ENCODE measurements around the gene ADAMTSL2. TPM values are rescaled to one million over a fixed set of nuclear protein-coding genes. Genes with fewer than 3 reads are reported as not detected.

The ADAMTSL2 gene
- total RNA-seq, 4 donors from 2014 or later = 11.1 to 38.9 (median 26.9) TPM

- TF ChIP-seq CTCF (IDR thresholded peaks at IDR 0.05) = no peak
- H3K4me3 ChIP-seq = no peak overlapping the region
- 81 to 83% methylated on average over 16 of the region's 16 CpGs for WGBS, 2 donors
- H3K9me3 ChIP-seq = no peaks in the 10 kb centered on the region
- no peak overlapping the region for H3K27ac ChIP-seq
- DNase-seq (ENCODE audit: low spot score in 2 of 2) = no peak
- H3K36me3 ChIP-seq = no peaks in the 10 kb centered on the region
- H3K27me3 ChIP-seq = peaks cover 0 to 87% of the 10 kb centered on the region in 2 donors
- H3K4me1 ChIP-seq = peaks cover 0 to 4% (median 0%) of the 10 kb centered on the region in 4 donors
These were observed 78.9 kb downstream of the ADAMTSL2 start for GRCh38 chr9:133613432-133613831.

GRCh38 chr9:133614056-133614455 lies 79.6 kb downstream of the ADAMTSL2 start:
- 60 to 61% methylated on average over 10 of the region's 10 CpGs for WGBS, 2 donors
- no peaks in the 10 kb centered on the region for H3K9me3 ChIP-seq
- H3K27ac ChIP-seq = no peak overlapping the region
- peaks cover 0 to under 1% (median 0%) of the 10 kb centered on the region in 4 donors for H3K4me1 ChIP-seq
- no peak overlapping the region for H3K4me3 ChIP-seq
- peaks cover 0 to 83% of the 10 kb centered on the region in 2 donors for H3K27me3 ChIP-seq
- H3K36me3 ChIP-seq = no peaks in the 10 kb centered on the region
- TF ChIP-seq CTCF (IDR thresholded peaks at IDR 0.05) (no peak), EP300 (IDR thresholded peaks at IDR 0.05) (no peak), POLR2A (IDR thresholded peaks at IDR 0.05) (no peak)
- no peak for DNase-seq (ENCODE audit: low spot score in 2 of 2)

GRCh38 chr9:133614678-133615077 lies 80.2 kb downstream of the ADAMTSL2 start:
- Histone ChIP-seq H3K9me3 (no peaks in the 10 kb centered on the region), H3K36me3 (no peaks in the 10 kb centered on the region), H3K4me3 (no peak overlapping the region), H3K27me3 (peaks cover 0 to 81% of the 10 kb centered on the region in 2 donors), H3K4me1 (peaks cover 0 to under 1% (median 0%) of the 10 kb centered on the region in 4 donors), H3K27ac (no peak overlapping the region)
- TF ChIP-seq CTCF (IDR thresholded peaks at IDR 0.05) = no peak
- no peak for TF ChIP-seq EP300 (IDR thresholded peaks at IDR 0.05)
- TF ChIP-seq POLR2A (IDR thresholded peaks at IDR 0.05) = no peak
- WGBS, 2 donors = 52 to 56% methylated on average over 5 of the region's 5 CpGs
- DNase-seq (ENCODE audit: low spot score in 2 of 2) = no peak

- peaks cover 0 to 76% of the 10 kb centered on the region in 2 donors for H3K27me3 ChIP-seq
- 30 to 50% methylated on average over 15 to 16 of the region's 16 CpGs for WGBS, 2 donors
- no peaks in the 10 kb centered on the region for H3K36me3 ChIP-seq
- TF ChIP-seq EP300 (IDR thresholded peaks at IDR 0.05) (no peak), POLR2A (IDR thresholded peaks at IDR 0.05) (no peak), CTCF (IDR thresholded peaks at IDR 0.05) (no peak)
- H3K9me3 ChIP-seq = no peaks in the 10 kb centered on the region
- H3K4me3 ChIP-seq = no peak overlapping the region
- H3K27ac ChIP-seq = no peak overlapping the region
- peaks cover 0 to 3% (median 1%) of the 10 kb centered on the region in 4 donors for H3K4me1 ChIP-seq
- DNase-seq (ENCODE audit: low spot score in 2 of 2) = no peak
These were observed 80.7 kb downstream of the ADAMTSL2 start for GRCh38 chr9:133615186-133615585.

GRCh38 chr9:133615606-133616188 lies 81.2 kb downstream of the ADAMTSL2 start:
- 74 to 77% methylated on average over 13 of the region's 13 CpGs for WGBS, 2 donors
- peaks cover 0 to 5% (median 2%) of the 10 kb centered on the region in 4 donors for H3K4me1 ChIP-seq
- DNase-seq (ENCODE audit: low spot score in 2 of 2) = no peak
- H3K36me3 ChIP-seq = no peaks in the 10 kb centered on the region
- no peaks in the 10 kb centered on the region for H3K9me3 ChIP-seq
- peaks cover 0 to 71% of the 10 kb centered on the region in 2 donors for H3K27me3 ChIP-seq
- H3K4me3 ChIP-seq = no peak overlapping the region
- TF ChIP-seq CTCF (IDR thresholded peaks at IDR 0.05) (no peak), POLR2A (IDR thresholded peaks at IDR 0.05) (no peak), EP300 (IDR thresholded peaks at IDR 0.05) (no peak)
- H3K27ac ChIP-seq = no peak overlapping the region

Measured in tibial nerve (tissue), 4 donors.